CD4-positive, alpha-beta T cell (primary cell): ENCODE data around the gene UIMC1. TPM values are rescaled to one million over a fixed set of nuclear protein-coding genes. Genes with fewer than 3 reads are reported as not detected.

Experiments
- ATAC-seq: fragments of 200-7000 bp; cut with Tn5 transposase; one replicate; pipeline ENCODE4 v1.10.0; 2022; ENCODE audit warnings: mild to moderate bottlenecking; ENCODE audit not compliant: poor library complexity
- CTCF ChIA-PET: fragments of 350-600 bp; sonication (Branson Sonifier 250); formaldehyde crosslinking; loops from one replicate; lab custom pipeline; 2021; ENCODE audit warnings: antibody characterized with exemption, inconsistent platforms; lab: Charles Lee
- POLR2A ChIA-PET: fragments of 350-600 bp; sonication (Branson Sonifier 250); formaldehyde crosslinking; loops from one replicate; lab custom pipeline; 2021; ENCODE audit warnings: antibody characterized with exemption, inconsistent platforms; lab: Charles Lee
- DNase-seq, 14 experiments: peaks; one replicate each; pipeline ENCODE4 v3.0.0-alpha.2; 2013 to 2020; ENCODE audit warnings: mixed read lengths in 2 of 14
- H3K27ac ChIP-seq, 2 donors: one replicate each; pipeline versions ENCODE4 v1.5.1 to v1.7.0; 2013; ENCODE audit warnings: low read length in 2 of 2, low read depth in 1 of 2, mild to moderate bottlenecking in 1 of 2
- H3K27me3 ChIP-seq, 2 experiments: 1 replicate in 1 of 2; 2 replicates in 1 of 2; pipeline versions ENCODE4 v1.6.1 to v1.7.0; 2013; ENCODE audit warnings: low read length in 2 of 2, control low read depth in 1 of 2, mild to moderate bottlenecking in 1 of 2, moderate library complexity in 1 of 2; ENCODE audit not compliant: insufficient read depth in 2 of 2, control insufficient read depth in 1 of 2
- H3K36me3 ChIP-seq: one replicate; pipeline ENCODE4 v1.6.1; 2013; ENCODE audit warnings: low read length, control low read depth; ENCODE audit not compliant: insufficient read depth
- H3K4me1 ChIP-seq: one replicate; pipeline ENCODE4 v1.6.1; 2013; ENCODE audit warnings: low read length, control low read depth; ENCODE audit not compliant: insufficient read depth
- H3K4me3 ChIP-seq: one replicate; pipeline ENCODE4 v1.5.1; 2013; ENCODE audit warnings: mild to moderate bottlenecking, low read length, moderate library complexity
- H3K9me3 ChIP-seq, 2 experiments: 1 replicate in 1 of 2; 2 replicates in 1 of 2; pipeline versions ENCODE4 v1.6.1 to v1.7.0; 2013; ENCODE audit warnings: low read length in 2 of 2, mild to moderate bottlenecking in 2 of 2, control low read depth in 1 of 2, moderate library complexity in 1 of 2; ENCODE audit not compliant: control insufficient read depth in 1 of 2, insufficient read depth in 1 of 2
- H3K27ac Mint-ChIP-seq: one replicate; pipeline ENCODE4 v1.8.0; 2020; ENCODE audit warnings: mixed read lengths
- H3K27me3 Mint-ChIP-seq: one replicate; pipeline ENCODE4 v1.8.0; 2021; ENCODE audit warnings: mixed read lengths
- H3K36me3 Mint-ChIP-seq: one replicate; pipeline ENCODE4 v1.8.0; 2021; ENCODE audit warnings: low read depth, mixed read lengths
- H3K4me1 Mint-ChIP-seq: one replicate; pipeline ENCODE4 v1.8.0; 2021; ENCODE audit warnings: low read depth, mixed read lengths
- H3K4me3 Mint-ChIP-seq: one replicate; pipeline ENCODE4 v1.8.0; 2020; ENCODE audit warnings: mild to moderate bottlenecking, mixed read lengths
- H3K9me3 Mint-ChIP-seq: one replicate; pipeline ENCODE4 v1.8.0; 2020; ENCODE audit warnings: mixed read lengths
- CTCF ChIP-seq: fragments of 200-600 bp; IDR thresholded peaks from one replicate; pipeline ENCODE4 v1.8.0; 2022; ENCODE audit warnings: antibody characterized with exemption, mild to moderate bottlenecking
- intact Hi-C, 2 experiments: fragments of 100-400 bp; cut with DNase I in 1 of 2; cut with micrococcal nuclease in 1 of 2; formaldehyde crosslinking; loops; one replicate each; pipeline versions ENCODE4 v1.15.1 to v1.9.0; 2023 to 2025; cut with DNase I, micrococcal nuclease
- total RNA-seq, 174 experiments: library from RNA in 2 of 174; stranded (reverse) in 2 of 174; gene quantifications; one replicate each; pipeline ENCODE4 v1.2.3 and lab custom pipeline; 2021 to 2026

UIMC1 gene
- total RNA-seq, 2 experiments from 2014 or later = 42.3 to 50.8 TPM

GRCh38 chr5:176894298-176894697, 112.3 kb downstream of the UIMC1 start:
- no peak for TF ChIP-seq CTCF
- H3K4me3 Mint-ChIP-seq = no peak overlapping the region
- peaks cover 4% of the 10 kb centered on the region for H3K4me1 Mint-ChIP-seq
- CTCF ChIA-PET = no interaction called here
- Histone ChIP-seq H3K36me3 (no peaks in the 10 kb centered on the region), H3K4me3 (no peak overlapping the region), H3K27ac (no peak overlapping the region), H3K4me1 (peaks cover 8% of the 10 kb centered on the region), H3K9me3 (peaks cover 0 to 5% of the 10 kb centered on the region in 2 experiments), H3K27me3 (no peaks in the 10 kb centered on the region)
- H3K9me3 Mint-ChIP-seq = no peaks in the 10 kb centered on the region
- POLR2A ChIA-PET = no interaction called here
- no peak overlapping the region for H3K27ac Mint-ChIP-seq
- DNase-seq (no peak), ATAC-seq (no peak)
- no peaks in the 10 kb centered on the region for H3K27me3 Mint-ChIP-seq
- intact Hi-C loops = no loop called here
- no peaks in the 10 kb centered on the region for H3K36me3 Mint-ChIP-seq

GRCh38 chr5:176892663-176893062, 113.9 kb downstream of the UIMC1 start:
- Histone ChIP-seq H3K27ac (no peak overlapping the region), H3K36me3 (no peaks in the 10 kb centered on the region), H3K4me1 (peaks cover 4% of the 10 kb centered on the region), H3K4me3 (no peak overlapping the region), H3K9me3 (peaks cover 0 to 5% of the 10 kb centered on the region in 2 experiments), H3K27me3 (no peaks in the 10 kb centered on the region)
- H3K27ac Mint-ChIP-seq = no peak overlapping the region
- no peak overlapping the region for H3K4me3 Mint-ChIP-seq
- ATAC-seq (no peak), DNase-seq (no peak)
- no peaks in the 10 kb centered on the region for H3K27me3 Mint-ChIP-seq
- no peaks in the 10 kb centered on the region for H3K4me1 Mint-ChIP-seq
- POLR2A ChIA-PET = no interaction called here
- no peaks in the 10 kb centered on the region for H3K36me3 Mint-ChIP-seq
- CTCF ChIA-PET = no interaction called here
- intact Hi-C loops = no loop called here
- no peak for TF ChIP-seq CTCF
- H3K9me3 Mint-ChIP-seq = no peaks in the 10 kb centered on the region

DNA sequence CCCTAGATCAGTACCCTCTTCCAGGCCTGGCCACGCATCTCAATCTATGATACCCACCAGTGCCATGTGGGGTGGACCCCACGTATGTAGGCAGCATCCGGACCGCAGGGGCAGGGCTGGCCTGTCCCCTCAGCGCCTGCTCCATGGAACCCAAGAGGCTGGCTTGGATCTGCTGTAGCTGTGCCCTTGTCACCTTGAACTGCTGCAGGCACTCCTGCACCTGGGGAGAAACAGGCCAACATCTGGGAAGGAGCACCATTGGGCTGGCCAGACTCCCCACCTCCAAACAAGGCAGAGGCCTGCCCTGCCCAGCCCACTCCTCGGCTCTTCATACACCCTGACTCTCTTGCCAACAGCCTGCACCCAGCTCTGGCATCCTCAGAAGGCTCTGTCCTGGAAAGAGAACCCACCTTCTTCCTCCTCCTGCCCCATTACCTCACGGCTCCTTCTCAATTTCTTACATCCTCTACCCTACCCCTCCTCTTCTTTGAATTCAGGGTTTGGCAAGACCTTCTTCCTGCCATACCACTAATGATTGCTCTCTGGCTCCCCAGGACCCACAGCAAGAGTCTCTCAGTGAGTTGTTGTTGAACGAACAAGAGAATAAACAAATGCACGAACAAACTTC, 115.1 kb downstream of the UIMC1 start:
- no peak for TF ChIP-seq CTCF
- Mint-ChIP-seq H3K4me1 (no peaks in the 10 kb centered on the region), H3K9me3 (no peaks in the 10 kb centered on the region), H3K36me3 (no peaks in the 10 kb centered on the region), H3K4me3 (no peak overlapping the region), H3K27me3 (no peaks in the 10 kb centered on the region), H3K27ac (no peak overlapping the region)
- Histone ChIP-seq H3K36me3 (no peaks in the 10 kb centered on the region), H3K27ac (no peak overlapping the region), H3K9me3 (peaks cover 0 to 5% of the 10 kb centered on the region in 2 experiments), H3K27me3 (no peaks in the 10 kb centered on the region), H3K4me3 (no peak overlapping the region), H3K4me1 (peaks cover 4% of the 10 kb centered on the region)
- intact Hi-C loops = no loop called here
- POLR2A ChIA-PET = no interaction called here
- CTCF ChIA-PET = no interaction called here
- ATAC-seq = no peak
- DNase-seq = no peak
